SU-DHL-6 (cell line): ENCODE data around the gene TFIP11.

Experiments used
- H2AFZ ChIP-seq: fragments of 200-600 bp; sonication (generic); 2 replicates; pipeline ENCODE4 v1.6.1; 2014; ENCODE audit warnings: low read depth, mild to moderate bottlenecking, moderate library complexity, mixed read lengths, antibody characterized with exemption, low read length; ENCODE audit not compliant: severe bottlenecking
- H3F3A ChIP-seq: fragments of 200-600 bp; shearing (Covaris generic); 2 replicates; pipeline ENCODE4 v1.6.0; 2016; ENCODE audit warnings: antibody characterized with exemption, mild to moderate bottlenecking; ENCODE audit not compliant: insufficient read depth
- H3K27ac ChIP-seq: fragments of 200-600 bp; sonication (generic); 2 replicates; pipeline ENCODE4 v1.5.1; 2016; ENCODE audit warnings: low read depth, mild to moderate bottlenecking, low read length, moderate library complexity, mixed read lengths
- H3K27me3 ChIP-seq: fragments of 200-600 bp; sonication (generic), shearing (Covaris generic); 2 replicates; pipeline ENCODE4 v1.6.0; 2014; ENCODE audit warnings: mild to moderate bottlenecking, low read length
- H3K36me3 ChIP-seq: fragments of 200-600 bp; sonication (generic); 2 replicates; pipeline ENCODE4 v1.6.1; 2014; ENCODE audit warnings: mild to moderate bottlenecking, low read length, mixed read lengths
- H3K4me2 ChIP-seq: fragments of 300-600, 200-600 bp; shearing (Covaris generic), sonication (generic); 2 replicates; pipeline ENCODE4 v1.6.0; 2014; ENCODE audit warnings: low read length, low read depth, mild to moderate bottlenecking; ENCODE audit not compliant: poor library complexity, severe bottlenecking
- H3K4me3 ChIP-seq: fragments of 200-600 bp; sonication (generic); 2 replicates; pipeline ENCODE4 v1.5.1; 2014; ENCODE audit warnings: antibody characterized with exemption, low read length, mild to moderate bottlenecking, mixed read lengths; ENCODE audit not compliant: insufficient read depth, poor library complexity, severe bottlenecking
- H3K79me2 ChIP-seq: fragments of 200-600 bp; sonication (generic); 2 replicates; pipeline ENCODE4 v1.6.1; 2014; ENCODE audit warnings: mild to moderate bottlenecking, low read length, moderate library complexity; ENCODE audit not compliant: insufficient read depth
- H3K9ac ChIP-seq: fragments of 200-600 bp; sonication (generic); 2 replicates; pipeline ENCODE4 v1.7.0; 2014; ENCODE audit warnings: mild to moderate bottlenecking, low read length
- H3K9me2 ChIP-seq: fragments of 200-600 bp; sonication (generic); replicated peaks from 2 replicates; pipeline ENCODE4 v1.6.1; 2014; ENCODE audit warnings: low read length; ENCODE audit not compliant: insufficient read depth
- H3K9me3 ChIP-seq: fragments of 200-600 bp; sonication (generic); 2 replicates; pipeline ENCODE4 v1.6.1; 2014; ENCODE audit warnings: low read length, mixed read lengths; ENCODE audit not compliant: insufficient read depth
- H4K20me1 ChIP-seq: fragments of 200-600 bp; sonication (generic); 2 replicates; pipeline ENCODE4 v1.6.1; 2014; ENCODE audit warnings: low read depth, mild to moderate bottlenecking, antibody characterized with exemption, low read length, moderate library complexity, mixed read lengths
- EZH2phosphoT487 ChIP-seq: fragments of 200-600 bp; sonication (generic), shearing (Covaris generic); conservative IDR thresholded peaks from 2 replicates; pipeline ENCODE4 v1.6.1; 2018; ENCODE audit warnings: mild to moderate bottlenecking, antibody characterized with exemption, low read length, moderate library complexity, mixed read lengths
- TF ChIP-seq, protein P1 (sequence below): fragments of 200-600 bp; sonication (generic); IDR thresholded peaks from one replicate; pipeline ENCODE4 v1.5.1; 2017; ENCODE audit warnings: antibody characterized with exemption, mild to moderate bottlenecking, low read length, moderate library complexity; ENCODE audit not compliant: insufficient read depth, poor library complexity, severe bottlenecking

TFIP11 gene

DNA sequence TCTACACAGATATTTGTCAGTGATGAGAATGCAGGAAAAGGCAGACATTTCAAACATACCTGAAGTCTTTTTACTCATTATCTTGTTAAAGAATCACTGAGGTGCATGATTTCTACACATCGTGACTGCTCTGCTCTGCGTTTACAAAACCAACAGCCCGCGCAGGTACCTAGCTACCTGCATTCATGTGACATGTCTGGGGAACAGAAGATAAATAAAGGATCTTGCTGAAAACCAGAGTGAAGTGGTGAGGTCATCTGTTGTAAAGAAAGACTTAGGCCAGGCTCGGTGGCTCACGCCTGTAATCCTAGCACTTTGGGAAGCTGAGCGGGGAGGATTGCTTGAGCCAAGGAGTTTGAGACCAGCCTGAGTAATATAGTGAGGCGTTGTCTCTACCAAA is 67.5 kb downstream of the TFIP11 start:
- TF ChIP-seq, protein P1, sequence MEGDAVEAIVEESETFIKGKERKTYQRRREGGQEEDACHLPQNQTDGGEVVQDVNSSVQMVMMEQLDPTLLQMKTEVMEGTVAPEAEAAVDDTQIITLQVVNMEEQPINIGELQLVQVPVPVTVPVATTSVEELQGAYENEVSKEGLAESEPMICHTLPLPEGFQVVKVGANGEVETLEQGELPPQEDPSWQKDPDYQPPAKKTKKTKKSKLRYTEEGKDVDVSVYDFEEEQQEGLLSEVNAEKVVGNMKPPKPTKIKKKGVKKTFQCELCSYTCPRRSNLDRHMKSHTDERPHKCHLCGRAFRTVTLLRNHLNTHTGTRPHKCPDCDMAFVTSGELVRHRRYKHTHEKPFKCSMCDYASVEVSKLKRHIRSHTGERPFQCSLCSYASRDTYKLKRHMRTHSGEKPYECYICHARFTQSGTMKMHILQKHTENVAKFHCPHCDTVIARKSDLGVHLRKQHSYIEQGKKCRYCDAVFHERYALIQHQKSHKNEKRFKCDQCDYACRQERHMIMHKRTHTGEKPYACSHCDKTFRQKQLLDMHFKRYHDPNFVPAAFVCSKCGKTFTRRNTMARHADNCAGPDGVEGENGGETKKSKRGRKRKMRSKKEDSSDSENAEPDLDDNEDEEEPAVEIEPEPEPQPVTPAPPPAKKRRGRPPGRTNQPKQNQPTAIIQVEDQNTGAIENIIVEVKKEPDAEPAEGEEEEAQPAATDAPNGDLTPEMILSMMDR: no peak
- TF ChIP-seq EZH2phosphoT487: no peak
- Histone ChIP-seq H3K27ac (no peak overlapping the region), H3K9me3 (no peaks in the 10 kb centered on the region), H3F3A (no peaks in the 10 kb centered on the region), H3K9me2 (no peaks in the 10 kb centered on the region), H3K36me3 (no peaks in the 10 kb centered on the region), H3K79me2 (no peaks in the 10 kb centered on the region), H3K4me2 (no peak overlapping the region), H4K20me1 (no peaks in the 10 kb centered on the region), H3K4me3 (no peak overlapping the region), H3K9ac (no peak overlapping the region), H3K27me3 (no peaks in the 10 kb centered on the region), H2AFZ (no peak overlapping the region)

DNA sequence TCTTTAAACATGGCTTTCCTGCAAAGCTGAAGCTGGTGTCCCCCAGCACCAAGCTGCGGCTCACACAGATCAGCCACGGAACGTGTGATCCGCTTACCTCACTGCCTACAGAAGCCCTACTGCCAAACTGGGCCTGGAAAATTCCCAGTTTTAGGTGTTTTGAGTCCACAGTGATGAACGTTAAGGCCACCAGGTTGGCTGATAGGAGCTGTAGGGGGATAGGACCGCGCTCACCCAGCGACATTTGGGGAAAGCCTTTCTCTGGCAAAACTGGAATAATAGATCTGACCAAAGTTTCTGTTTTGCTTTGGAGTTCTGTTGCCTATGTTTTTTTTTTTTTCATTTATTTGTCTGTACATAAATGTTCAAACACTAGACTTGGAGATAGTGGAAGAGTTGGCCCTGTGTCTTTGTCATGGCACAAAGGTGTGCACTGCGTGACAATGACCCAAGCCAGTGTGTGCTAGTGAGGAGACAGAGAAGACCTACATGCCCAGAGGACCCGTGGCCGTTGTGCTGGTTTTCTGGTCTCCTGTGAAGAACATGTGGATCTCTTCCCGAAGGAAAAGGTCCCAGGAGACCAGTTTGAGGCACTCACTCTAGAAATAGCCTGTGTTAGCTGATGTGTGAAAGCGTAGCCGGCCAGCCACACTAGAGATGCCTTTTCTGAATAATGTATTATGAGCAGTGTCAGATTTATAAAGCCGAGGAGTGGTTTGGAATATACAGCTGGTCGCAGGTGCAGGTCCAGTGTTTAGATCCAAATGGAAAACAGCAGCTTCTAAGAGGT is 68.2 kb downstream of the TFIP11 start:
- Histone ChIP-seq H4K20me1 (no peaks in the 10 kb centered on the region), H3K36me3 (no peaks in the 10 kb centered on the region)
- TF ChIP-seq EZH2phosphoT487: no peak
- TF ChIP-seq, protein P1: no peak

DNA sequence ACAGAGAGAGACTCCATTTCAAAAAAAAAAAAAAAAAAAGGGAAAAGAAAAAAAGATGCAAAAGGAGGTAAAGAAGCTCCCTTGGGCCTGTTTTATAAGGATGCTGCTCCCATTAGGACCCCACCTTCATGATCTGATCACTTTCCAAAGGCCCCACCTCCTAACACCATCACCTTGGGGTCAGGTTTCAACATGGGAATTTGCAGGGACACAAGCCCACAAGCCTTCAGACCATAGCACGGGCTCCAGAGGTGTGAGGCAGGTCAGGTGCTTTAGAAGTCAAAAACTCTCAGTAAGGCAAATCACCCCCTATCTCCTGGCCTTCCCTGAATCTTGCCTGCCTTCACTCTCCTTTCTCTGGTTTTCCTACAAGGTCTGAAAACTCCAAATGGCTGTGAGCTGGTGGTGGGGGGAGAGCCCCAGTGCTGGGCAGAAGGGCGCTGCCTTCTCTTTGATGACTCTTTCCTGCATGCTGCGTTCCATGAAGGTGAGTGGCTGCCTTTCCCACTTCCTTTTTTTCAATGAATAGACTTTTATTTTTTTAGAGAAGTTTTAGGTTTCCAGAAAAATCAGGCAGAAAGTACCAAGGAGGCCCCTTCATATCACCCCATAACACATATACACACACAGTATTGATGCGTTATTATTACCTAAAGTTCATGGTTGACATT is 70.1 kb downstream of the TFIP11 start:
- Histone ChIP-seq H3K9me2 (no peaks in the 10 kb centered on the region), H4K20me1 (no peaks in the 10 kb centered on the region), H3K9ac (no peak overlapping the region), H3K27ac (no peak overlapping the region), H3K36me3 (no peaks in the 10 kb centered on the region), H3K79me2 (no peaks in the 10 kb centered on the region), H3K4me3 (no peak overlapping the region), H3K27me3 (no peaks in the 10 kb centered on the region), H3K4me2 (no peak overlapping the region), H3K9me3 (no peaks in the 10 kb centered on the region), H2AFZ (no peak overlapping the region), H3F3A (no peaks in the 10 kb centered on the region)
- TF ChIP-seq EZH2phosphoT487: no peak
- TF ChIP-seq, protein P1: no peak

More for the DNA sequence above, 68.2 kb downstream of the TFIP11 start:
- Histone ChIP-seq H3K79me2 (no peaks in the 10 kb centered on the region), H3K27me3 (no peaks in the 10 kb centered on the region), H3K4me3 (no peak overlapping the region), H3K9ac (no peak overlapping the region), H3K9me2 (no peaks in the 10 kb centered on the region), H3K27ac (no peak overlapping the region), H3K4me2 (no peak overlapping the region), H2AFZ (no peak overlapping the region), H3F3A (no peaks in the 10 kb centered on the region), H3K9me3 (no peaks in the 10 kb centered on the region)
